ENCODE results near the gene CDC14B.

DNA sequence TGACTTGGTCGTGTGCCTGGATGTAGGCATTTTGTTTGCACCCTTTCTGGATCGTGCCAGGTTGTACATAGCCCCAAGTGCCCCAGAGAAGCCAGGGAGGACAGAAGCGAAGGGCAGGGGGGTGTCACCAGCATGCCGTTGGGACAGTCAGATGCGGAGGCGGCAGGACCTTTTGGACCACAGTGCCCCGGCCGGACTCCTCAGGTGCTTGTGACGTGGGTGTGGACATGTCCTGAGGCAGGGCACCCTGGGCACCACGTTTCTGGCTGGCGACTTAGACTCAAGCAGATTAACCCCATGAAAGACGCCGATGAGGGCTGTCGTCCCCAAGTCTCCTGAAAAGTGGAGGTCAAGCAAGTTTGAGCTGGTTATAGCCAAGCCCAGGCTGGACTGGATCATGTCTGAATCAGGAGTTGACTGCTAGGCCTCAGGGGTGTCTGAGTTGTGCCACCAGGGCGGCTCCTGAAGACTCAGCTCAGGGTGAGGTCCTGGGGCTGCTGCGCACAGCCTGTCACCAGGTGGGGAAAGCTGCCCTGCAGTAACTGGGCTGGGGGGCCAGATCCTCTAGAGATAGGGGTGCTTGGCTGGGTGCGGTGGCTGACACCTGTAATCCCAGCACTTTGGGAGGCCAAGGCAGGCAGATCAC is 127.6 kb downstream of the CDC14B start:
- TF ChIP-seq POLR2A (IDR thresholded peaks at IDR 0.05), result no peak
- TF ChIP-seq, protein P1, sequence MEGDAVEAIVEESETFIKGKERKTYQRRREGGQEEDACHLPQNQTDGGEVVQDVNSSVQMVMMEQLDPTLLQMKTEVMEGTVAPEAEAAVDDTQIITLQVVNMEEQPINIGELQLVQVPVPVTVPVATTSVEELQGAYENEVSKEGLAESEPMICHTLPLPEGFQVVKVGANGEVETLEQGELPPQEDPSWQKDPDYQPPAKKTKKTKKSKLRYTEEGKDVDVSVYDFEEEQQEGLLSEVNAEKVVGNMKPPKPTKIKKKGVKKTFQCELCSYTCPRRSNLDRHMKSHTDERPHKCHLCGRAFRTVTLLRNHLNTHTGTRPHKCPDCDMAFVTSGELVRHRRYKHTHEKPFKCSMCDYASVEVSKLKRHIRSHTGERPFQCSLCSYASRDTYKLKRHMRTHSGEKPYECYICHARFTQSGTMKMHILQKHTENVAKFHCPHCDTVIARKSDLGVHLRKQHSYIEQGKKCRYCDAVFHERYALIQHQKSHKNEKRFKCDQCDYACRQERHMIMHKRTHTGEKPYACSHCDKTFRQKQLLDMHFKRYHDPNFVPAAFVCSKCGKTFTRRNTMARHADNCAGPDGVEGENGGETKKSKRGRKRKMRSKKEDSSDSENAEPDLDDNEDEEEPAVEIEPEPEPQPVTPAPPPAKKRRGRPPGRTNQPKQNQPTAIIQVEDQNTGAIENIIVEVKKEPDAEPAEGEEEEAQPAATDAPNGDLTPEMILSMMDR (IDR thresholded peaks at IDR 0.05), result no peak

Measured in upper lobe of left lung (tissue), 4 donors.